GM12878 (cell line): ENCODE data around the gene JTB. TPM values are rescaled to one million over a fixed set of nuclear protein-coding genes. Genes with fewer than 3 reads are reported as not detected.

Source experiments
- ATF2 ChIP-seq: IDR thresholded peaks from 2 replicates; pipeline ENCODE4 v1.6.1; 2012; ENCODE audit warnings: low read length, inconsistent platforms
- BACH1 ChIP-seq: fragments of 450-650 bp; IDR thresholded peaks from 2 replicates; pipeline ENCODE4 v1.6.1; 2017; ENCODE audit warnings: mild to moderate bottlenecking, borderline replicate concordance
- BHLHE40 ChIP-seq, 2 experiments: fragments of 450-650 bp in 1 of 2; IDR thresholded peaks; 2 replicates each; pipeline ENCODE4 v1.6.1; 2011 to 2017; ENCODE audit warnings: low read depth in 2 of 2, borderline replicate concordance in 1 of 2, improper control_type of control experiment in 1 of 2, low read length in 1 of 2, mild to moderate bottlenecking in 1 of 2
- CHD4 ChIP-seq: fragments of 200-600 bp; sonication (generic); IDR thresholded peaks from 2 replicates; pipeline ENCODE4 v1.6.1; 2016; ENCODE audit warnings: mild to moderate bottlenecking
- CREM ChIP-seq: IDR thresholded peaks from 2 replicates; pipeline ENCODE4 v1.6.1; 2014; ENCODE audit warnings: antibody characterized with exemption, low read depth
- CTCF ChIP-seq, 3 experiments: IDR thresholded peaks in 2 of 3; conservative IDR thresholded peaks in 1 of 3; 2 replicates each; pipeline ENCODE4 v1.5.1; 2011; ENCODE audit warnings: low read depth in 3 of 3, low read length in 3 of 3, mild to moderate bottlenecking in 3 of 3, control low read depth in 2 of 3, moderate library complexity in 2 of 3, inconsistent platforms in 1 of 3, mixed read lengths in 1 of 3; ENCODE audit not compliant: control insufficient read depth in 2 of 3, insufficient read depth in 1 of 3; ENCODE audit errors: extremely low read depth in 1 of 3
- EED ChIP-seq: sonication (generic); IDR thresholded peaks from 2 replicates; pipeline ENCODE4 v1.6.1; 2016; ENCODE audit warnings: antibody characterized with exemption, low read depth
- ESRRA ChIP-seq: IDR thresholded peaks from 2 replicates; pipeline ENCODE4 v1.6.1; 2012; ENCODE audit warnings: mild to moderate bottlenecking, low read length, improper control_type of control experiment
- FOXM1 ChIP-seq: IDR thresholded peaks from 2 replicates; pipeline ENCODE4 v1.6.1; 2012; ENCODE audit warnings: low read depth, mild to moderate bottlenecking, inconsistent platforms, low read length, moderate library complexity
- HCFC1 ChIP-seq: fragments of 150-350 bp; IDR thresholded peaks from 2 replicates; pipeline ENCODE4 v1.6.1; 2014; ENCODE audit warnings: low read length
- HDAC6 ChIP-seq: fragments of 200-600 bp; sonication (generic); IDR thresholded peaks from one replicate; pipeline ENCODE4 v1.8.0; 2017; ENCODE audit warnings: antibody characterized with exemption; ENCODE audit not compliant: unreplicated experiment
- HDGF ChIP-seq: fragments of 450-650 bp; IDR thresholded peaks from 2 replicates; pipeline ENCODE4 v1.6.1; 2016; ENCODE audit warnings: antibody characterized with exemption
- MEF2B ChIP-seq: fragments of 450-650 bp; IDR thresholded peaks from 2 replicates; pipeline ENCODE4 v1.6.1; 2018; ENCODE audit warnings: mild to moderate bottlenecking, moderate library complexity; ENCODE audit not compliant: partially characterized antibody, poor library complexity, severe bottlenecking
- MYB ChIP-seq: fragments of 150-350 bp; IDR thresholded peaks from 2 replicates; pipeline ENCODE4 v1.6.1; 2014; ENCODE audit warnings: mild to moderate bottlenecking, low read depth, low read length, borderline replicate concordance
- NR2F1 ChIP-seq: fragments of 450-650 bp; conservative IDR thresholded peaks from 2 replicates; pipeline ENCODE4 v1.6.1; 2017; ENCODE audit warnings: mild to moderate bottlenecking
- NRF1 ChIP-seq: conservative IDR thresholded peaks from 2 replicates; pipeline ENCODE4 v1.6.1; 2011; ENCODE audit warnings: mild to moderate bottlenecking, low read depth, low read length, improper control_type of control experiment
- PAX5 ChIP-seq: IDR thresholded peaks from 2 replicates; pipeline ENCODE4 v1.6.1; 2011; ENCODE audit warnings: low read depth, low read length, borderline replicate concordance
- PBX3 ChIP-seq: IDR thresholded peaks from 2 replicates; pipeline ENCODE4 v1.6.1; 2011; ENCODE audit warnings: mild to moderate bottlenecking, low read depth, low read length, moderate library complexity; ENCODE audit not compliant: insufficient replicate concordance
- SMAD5 ChIP-seq: IDR thresholded peaks from 2 replicates; pipeline ENCODE4 v1.6.1; 2016; ENCODE audit warnings: antibody characterized with exemption, low read depth
- SREBF1 ChIP-seq: IDR thresholded peaks from 2 replicates; pipeline ENCODE4 v1.6.1; 2012; ENCODE audit warnings: mild to moderate bottlenecking, low read length
- TBL1XR1 ChIP-seq: IDR thresholded peaks from 2 replicates; pipeline ENCODE4 v1.6.1; 2012; ENCODE audit warnings: low read depth, low read length, improper control_type of control experiment
- TCF3 ChIP-seq: IDR thresholded peaks from 2 replicates; pipeline ENCODE4 v1.6.1; 2012; ENCODE audit warnings: low read depth, mild to moderate bottlenecking, low read length, borderline replicate concordance; ENCODE audit not compliant: insufficient read depth
- TCF7 ChIP-seq: IDR thresholded peaks from 2 replicates; pipeline ENCODE4 v1.6.1; 2014; ENCODE audit warnings: antibody characterized with exemption, borderline replicate concordance
- WRNIP1 ChIP-seq: IDR thresholded peaks from 2 replicates; pipeline ENCODE4 v1.6.1; 2011; ENCODE audit warnings: low read depth, low read length, improper control_type of control experiment, borderline replicate concordance
- YBX1 ChIP-seq: fragments of 450-650 bp; IDR thresholded peaks from 2 replicates; pipeline ENCODE4 v1.6.1; 2016; ENCODE audit warnings: antibody characterized with exemption
- ZNF24 ChIP-seq: fragments of 450-650 bp; IDR thresholded peaks from 2 replicates; pipeline ENCODE4 v1.6.1; 2017; ENCODE audit warnings: antibody characterized with exemption, mild to moderate bottlenecking
- ZNF274 ChIP-seq: IDR thresholded peaks from one replicate; pipeline ENCODE4 v1.8.0; 2011; ENCODE audit not compliant: insufficient read length, insufficient read depth
- ZNF622 ChIP-seq: fragments of 450-650 bp; IDR thresholded peaks from 2 replicates; pipeline ENCODE4 v1.6.1; 2017; ENCODE audit warnings: mild to moderate bottlenecking, inconsistent platforms
- ZSCAN29 ChIP-seq: fragments of 450-650 bp; IDR thresholded peaks from 2 replicates; pipeline ENCODE4 v1.6.1; 2017; ENCODE audit warnings: mild to moderate bottlenecking, moderate library complexity
- polyA plus RNA-seq, 11 experiments: library from polyadenylated mRNA; depleted of rRNA in 4 of 11; unstranded in 6 of 11; stranded (reverse) in 5 of 11; fragments of >200 nt; fragmentation: Nextera tagmentation in 4 of 11; fragmentation: Illumina TruSeq in 1 of 11; extraction: Ambion mirVana in 4 of 11; extraction: Trizol in 1 of 11; gene quantifications; 1 replicate in 1 of 11; 2 replicates in 10 of 11; pipeline versions ENCODE4 v1.2.1 to v1.2.3, GENCODE V29; 2011 to 2016; ENCODE audit warnings: inconsistent platforms in 2 of 11, missing spikeins in 2 of 11, low read depth in 1 of 11
- total RNA-seq, 4 experiments: library from RNA; depleted of rRNA in 3 of 4; stranded (reverse); fragments of >200 nt in 3 of 4; fragmentation: Illumina TruSeq in 1 of 4; extraction: Trizol in 1 of 4; gene quantifications; 2 replicates each; pipeline versions ENCODE4 v1.2.1 to v1.2.3, GENCODE V29; 2013 to 2021

The JTB gene
- total and polyA plus RNA-seq, 10 of the 15 experiments (the other 5 are each of a cell fraction or from before 2014, with no cell fraction given): 25.0 to 298 (median 155) TPM

- no peak for TF ChIP-seq ZNF274
- peak; percentile 54 for TF ChIP-seq PAX5
- TF ChIP-seq ZNF24: no peak
- peak; percentile 15 for TF ChIP-seq SMAD5
- no peak for TF ChIP-seq ZSCAN29
- TF ChIP-seq NR2F1: peak; percentile 83
- TF ChIP-seq WRNIP1: no peak
- no peak for TF ChIP-seq NRF1
- no peak for TF ChIP-seq ZNF622
- 0 out of 2 replicates have a peak, but pooled peaks have one; percentile 33 for TF ChIP-seq ESRRA
- no peak for TF ChIP-seq FOXM1
- TF ChIP-seq TCF7: no peak
- peak; percentile 71 for TF ChIP-seq MEF2B
- peak; percentile 86 to 90 for TF ChIP-seq BHLHE40 (IDR thresholded peaks at IDR 0.05; ENCODE audit: borderline replicate concordance in 1 of 2, low read depth in 2 of 2, low read length in 1 of 2)
- no peak for TF ChIP-seq CHD4
- no peak; the same call in 1 of the 2 replicates for TF ChIP-seq HCFC1
- TF ChIP-seq PBX3: peak; percentile 99
- no peak for TF ChIP-seq YBX1
- TF ChIP-seq EED: peak; percentile 66
- peak; percentile 33; the same call in 1 of the 2 replicates for TF ChIP-seq CREM
- TF ChIP-seq TCF3: peak; percentile 80; the same call in 1 of the 2 replicates
- TF ChIP-seq BACH1: no peak
- TF ChIP-seq MYB: no peak
- no peak for TF ChIP-seq SREBF1
- peak; percentile 77; the same call in 1 of the 2 replicates for TF ChIP-seq HDGF
- no peak for TF ChIP-seq ATF2
- no peak for TF ChIP-seq HDAC6
- peak; percentile 25 to 63 (median 55); a peak in 5 of 6 replicates for TF ChIP-seq CTCF (IDR thresholded peaks at IDR 0.05 in 2 of 3, conservative IDR thresholded peaks at IDR 0.05 in 1 of 3; ENCODE audit: control insufficient read depth in 2 of 3, extremely low read depth in 1 of 3, insufficient read depth in 1 of 3, low read depth in 3 of 3, low read length in 3 of 3)
- 0 out of 2 replicates have a peak, but pooled peaks have one; percentile 50 for TF ChIP-seq TBL1XR1
Measured at GRCh38 chr1:153967107-153967999, 10.1 kb downstream of the JTB start, which contains the start of gene CREB3L4 (continued).
